Spleen (tissue), 7 donors: Measurements from ENCODE around the gene GPD1L.

Source experiments
- POLR2AphosphoS5 ChIP-seq, 3 donors: sonication (generic); formaldehyde crosslinking; IDR thresholded peaks; one replicate each; pipeline ENCODE4 v1.5.1; 2017; ENCODE audit warnings: antibody characterized with exemption in 3 of 3
- TF ChIP-seq, protein P1 (sequence below), 11 experiments: fragments of 200-600 bp in 7 of 11; fragments of 450-650 bp in 4 of 11; sonication (generic) in 4 of 11; IDR thresholded peaks in 8 of 11; conservative IDR thresholded peaks in 3 of 11; 1 replicate in 7 of 11; 2 replicates in 4 of 11; pipeline versions ENCODE4 v1.4.0 to v1.8.0; 2016 to 2021; ENCODE audit warnings: antibody characterized with exemption in 11 of 11, inconsistent platforms in 4 of 11, mild to moderate bottlenecking in 1 of 11
- donor health status: DM: no; HTN: no; CAD: no; lungs with moderate emphysema.
- donor health status: DM: no; HTN: no; CAD: no.
- donor health status: DM: no; HTN: no; CAD: no.

DNA sequence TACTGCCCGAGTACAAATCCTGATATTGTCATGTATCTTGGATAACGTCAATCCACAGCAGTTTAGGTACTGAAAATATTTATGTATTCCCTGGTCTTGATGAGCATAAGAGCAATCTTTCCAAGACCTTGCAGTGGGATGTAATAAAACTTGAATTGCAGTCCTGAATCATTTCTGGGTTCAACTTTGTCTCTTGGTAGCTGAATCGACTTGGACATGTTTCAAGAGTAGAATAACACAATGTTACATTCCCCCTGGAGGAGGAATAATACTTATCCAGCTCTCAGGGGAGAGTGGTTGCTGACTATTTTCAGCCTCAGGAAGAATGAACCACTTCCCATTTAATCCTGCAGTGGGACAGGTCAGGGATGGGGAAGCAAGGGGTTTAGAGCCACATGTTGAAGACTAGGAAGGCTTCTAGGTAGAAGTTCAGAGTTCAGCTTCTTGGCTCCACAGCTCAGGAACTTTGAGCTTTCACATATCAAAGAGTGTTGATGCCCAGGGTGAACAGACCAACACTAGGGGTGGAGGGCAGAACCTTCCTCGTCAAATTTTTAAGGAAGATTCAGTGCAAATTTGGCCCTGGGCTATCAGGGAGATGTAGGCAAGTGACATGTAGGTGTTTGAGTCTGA, 43.4 kb upstream of the GPD1L start:
- TF ChIP-seq, protein P1, sequence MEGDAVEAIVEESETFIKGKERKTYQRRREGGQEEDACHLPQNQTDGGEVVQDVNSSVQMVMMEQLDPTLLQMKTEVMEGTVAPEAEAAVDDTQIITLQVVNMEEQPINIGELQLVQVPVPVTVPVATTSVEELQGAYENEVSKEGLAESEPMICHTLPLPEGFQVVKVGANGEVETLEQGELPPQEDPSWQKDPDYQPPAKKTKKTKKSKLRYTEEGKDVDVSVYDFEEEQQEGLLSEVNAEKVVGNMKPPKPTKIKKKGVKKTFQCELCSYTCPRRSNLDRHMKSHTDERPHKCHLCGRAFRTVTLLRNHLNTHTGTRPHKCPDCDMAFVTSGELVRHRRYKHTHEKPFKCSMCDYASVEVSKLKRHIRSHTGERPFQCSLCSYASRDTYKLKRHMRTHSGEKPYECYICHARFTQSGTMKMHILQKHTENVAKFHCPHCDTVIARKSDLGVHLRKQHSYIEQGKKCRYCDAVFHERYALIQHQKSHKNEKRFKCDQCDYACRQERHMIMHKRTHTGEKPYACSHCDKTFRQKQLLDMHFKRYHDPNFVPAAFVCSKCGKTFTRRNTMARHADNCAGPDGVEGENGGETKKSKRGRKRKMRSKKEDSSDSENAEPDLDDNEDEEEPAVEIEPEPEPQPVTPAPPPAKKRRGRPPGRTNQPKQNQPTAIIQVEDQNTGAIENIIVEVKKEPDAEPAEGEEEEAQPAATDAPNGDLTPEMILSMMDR (IDR thresholded peaks at IDR 0.05 in 8 of 11, conservative IDR thresholded peaks at IDR 0.05 in 3 of 11) = no peak
- no peak for TF ChIP-seq POLR2AphosphoS5 (IDR thresholded peaks at IDR 0.05)
